Fibroblast of lung (primary cell): ENCODE data around the gene TRMT13.

ENCODE experiments used
- EZH2 ChIP-seq: IDR thresholded peaks from 2 replicates; pipeline ENCODE4 v1.5.1; 2012; ENCODE audit warnings: low read length, control low read depth, mild to moderate bottlenecking; ENCODE audit errors: missing control alignments
- TF ChIP-seq, protein P1 (sequence below), 2 donors: IDR thresholded peaks in 1 of 2; conservative IDR thresholded peaks in 1 of 2; 1 replicate in 1 of 2; 2 replicates in 1 of 2; pipeline ENCODE4 v1.5.1; 2011 to 2012; ENCODE audit warnings: low read length in 2 of 2, control low read depth in 1 of 2, inconsistent platforms in 1 of 2, low read depth in 1 of 2, mild to moderate bottlenecking in 1 of 2

DNA sequence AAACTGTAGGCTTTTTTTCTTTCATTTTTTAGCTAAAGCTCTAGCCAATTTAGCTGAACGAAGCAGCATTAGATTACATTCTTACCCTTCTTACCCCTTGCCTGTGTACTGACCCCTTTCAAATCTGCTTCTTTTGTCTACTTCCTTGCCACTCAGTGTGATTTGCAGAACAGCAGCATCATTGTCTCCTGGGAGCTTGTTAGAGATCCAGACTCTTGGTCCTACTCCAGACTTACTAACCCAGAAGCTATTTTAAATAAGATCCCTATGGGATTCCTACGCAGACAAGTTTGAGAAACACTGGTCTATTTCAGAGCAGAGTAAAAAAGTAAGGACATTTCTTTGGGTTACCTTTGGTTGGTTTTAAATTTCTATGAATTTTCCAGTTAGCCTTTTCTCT is 31.3 kb downstream of the TRMT13 start:
- TF ChIP-seq, protein P1, sequence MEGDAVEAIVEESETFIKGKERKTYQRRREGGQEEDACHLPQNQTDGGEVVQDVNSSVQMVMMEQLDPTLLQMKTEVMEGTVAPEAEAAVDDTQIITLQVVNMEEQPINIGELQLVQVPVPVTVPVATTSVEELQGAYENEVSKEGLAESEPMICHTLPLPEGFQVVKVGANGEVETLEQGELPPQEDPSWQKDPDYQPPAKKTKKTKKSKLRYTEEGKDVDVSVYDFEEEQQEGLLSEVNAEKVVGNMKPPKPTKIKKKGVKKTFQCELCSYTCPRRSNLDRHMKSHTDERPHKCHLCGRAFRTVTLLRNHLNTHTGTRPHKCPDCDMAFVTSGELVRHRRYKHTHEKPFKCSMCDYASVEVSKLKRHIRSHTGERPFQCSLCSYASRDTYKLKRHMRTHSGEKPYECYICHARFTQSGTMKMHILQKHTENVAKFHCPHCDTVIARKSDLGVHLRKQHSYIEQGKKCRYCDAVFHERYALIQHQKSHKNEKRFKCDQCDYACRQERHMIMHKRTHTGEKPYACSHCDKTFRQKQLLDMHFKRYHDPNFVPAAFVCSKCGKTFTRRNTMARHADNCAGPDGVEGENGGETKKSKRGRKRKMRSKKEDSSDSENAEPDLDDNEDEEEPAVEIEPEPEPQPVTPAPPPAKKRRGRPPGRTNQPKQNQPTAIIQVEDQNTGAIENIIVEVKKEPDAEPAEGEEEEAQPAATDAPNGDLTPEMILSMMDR (conservative IDR thresholded peaks at IDR 0.05 in 1 of 2, IDR thresholded peaks at IDR 0.05 in 1 of 2; ENCODE audit: low read depth in 1 of 2, low read length in 2 of 2) = no peak
- no peak for TF ChIP-seq EZH2
